Endometrial microvascular endothelial cells (primary cell): ENCODE measurements around the gene CCDC127. TPM values are rescaled to one million over a fixed set of nuclear protein-coding genes. Genes with fewer than 3 reads are reported as not detected.

ENCODE experiments used
- in situ Hi-C: cut with HindIII; loops from 2 replicates; pipeline ENCODE4 v1.10.0; 2017; ENCODE audit warnings: low sequenced_read_pairs, low pct_unique_long_range_greater_than_20kb; ENCODE audit errors: inconsistent ontology term
- total RNA-seq: library from RNA; depleted of rRNA; stranded (reverse); fragments of >200 nt; gene quantifications from one replicate; pipeline ENCODE4 v1.2.3, GENCODE V29; 2015; ENCODE audit errors: inconsistent ontology term

Gene CCDC127
- total RNA-seq, 1 donor from 2014 or later: 5.6 TPM

DNA sequence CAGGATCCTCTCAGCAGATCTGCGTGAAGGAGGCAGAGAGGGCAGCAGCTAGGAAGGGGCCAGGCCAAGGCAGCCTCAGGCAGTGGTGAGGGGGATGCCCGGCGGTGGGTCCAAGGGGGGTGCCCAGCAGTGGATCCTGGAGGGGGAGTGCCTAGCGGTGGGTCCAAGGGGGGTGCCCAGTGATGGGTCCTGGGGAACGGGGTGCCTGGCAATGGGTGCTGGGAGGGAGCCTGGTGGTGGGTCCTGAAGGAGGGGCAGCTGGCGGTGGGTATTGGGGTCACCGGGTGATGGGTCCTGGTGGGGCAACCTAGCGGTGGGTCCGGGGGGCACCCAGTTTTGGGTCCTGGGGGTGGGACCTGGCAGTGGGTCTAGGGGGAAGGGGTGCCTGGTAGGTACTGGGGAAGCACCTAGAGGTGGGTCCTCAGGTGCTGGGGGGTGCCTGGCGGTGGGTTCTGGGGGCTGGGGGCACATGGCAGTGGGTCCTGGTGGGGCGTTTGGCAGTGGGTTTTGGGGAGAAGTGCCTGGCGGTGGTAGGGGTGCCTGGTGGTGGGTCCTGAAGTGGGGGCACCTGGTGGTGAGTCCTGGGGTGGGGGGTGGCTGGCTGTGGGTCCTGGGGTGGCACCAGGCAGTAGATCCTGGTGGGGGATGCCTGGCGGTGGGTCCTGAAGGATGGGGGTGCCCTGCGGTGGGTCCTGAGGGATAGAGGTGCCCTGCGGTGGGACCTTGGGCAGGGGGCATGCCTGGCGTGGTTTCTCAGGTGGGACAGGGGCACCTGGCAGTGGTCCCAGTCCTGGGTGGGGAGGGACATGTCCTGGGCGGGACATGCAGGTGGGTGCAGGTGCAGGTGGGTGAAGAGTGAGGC, 24.8 kb downstream of the CCDC127 start:
- in situ Hi-C loops: no loop called here

DNA sequence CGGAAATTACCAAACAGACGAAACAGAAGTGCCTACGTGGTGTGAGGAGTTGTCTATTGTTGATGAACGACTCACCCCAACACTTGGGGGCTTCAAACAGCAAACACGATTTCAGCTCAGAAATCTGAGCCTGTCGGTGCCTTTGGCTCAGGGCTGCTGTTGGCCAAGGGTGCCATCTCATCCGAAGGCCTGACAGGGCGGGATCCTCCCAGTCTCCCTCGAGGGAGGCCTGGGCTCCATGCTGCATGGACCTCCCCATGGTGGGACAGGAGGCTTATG, 25.3 kb downstream of the CCDC127 start:
- in situ Hi-C loops: no loop called here

DNA sequence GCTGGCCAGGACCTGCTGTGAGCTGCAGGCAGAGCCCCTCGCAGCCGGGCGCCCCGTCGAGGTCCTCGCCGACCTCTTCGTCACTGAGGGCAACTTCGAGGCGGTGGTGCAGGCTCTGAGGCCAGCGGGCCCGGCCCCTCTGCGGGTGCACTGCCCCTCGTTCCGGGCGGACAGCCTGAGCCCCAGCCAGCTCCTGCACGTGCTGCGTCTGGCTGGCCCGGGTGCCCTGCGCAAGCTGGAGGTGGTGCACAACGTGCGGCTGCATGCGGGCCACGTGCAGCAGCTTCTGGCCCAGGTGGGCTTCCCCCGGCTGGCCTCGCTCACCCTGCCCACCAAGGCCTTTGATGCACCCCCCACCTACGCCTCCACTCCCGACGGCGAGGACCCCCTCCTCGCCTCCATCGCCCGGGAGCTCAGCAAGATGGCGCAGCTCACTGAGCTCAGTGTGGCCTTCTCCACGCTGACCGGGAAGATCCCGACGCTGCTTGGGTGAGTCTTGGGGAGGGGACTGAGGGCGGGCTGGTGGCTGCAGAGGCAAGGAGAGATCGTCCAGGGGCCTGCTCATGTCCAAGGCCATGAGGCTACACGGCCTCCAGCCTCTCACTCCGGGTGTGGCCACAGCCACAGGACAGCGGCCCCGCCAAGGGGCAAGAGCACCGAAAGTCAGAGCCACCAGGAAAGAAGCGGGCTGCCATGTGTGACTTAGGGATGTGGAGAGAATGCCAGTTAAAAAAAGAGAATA, 25.8 kb downstream of the CCDC127 start:
- in situ Hi-C loops: no loop called here

DNA sequence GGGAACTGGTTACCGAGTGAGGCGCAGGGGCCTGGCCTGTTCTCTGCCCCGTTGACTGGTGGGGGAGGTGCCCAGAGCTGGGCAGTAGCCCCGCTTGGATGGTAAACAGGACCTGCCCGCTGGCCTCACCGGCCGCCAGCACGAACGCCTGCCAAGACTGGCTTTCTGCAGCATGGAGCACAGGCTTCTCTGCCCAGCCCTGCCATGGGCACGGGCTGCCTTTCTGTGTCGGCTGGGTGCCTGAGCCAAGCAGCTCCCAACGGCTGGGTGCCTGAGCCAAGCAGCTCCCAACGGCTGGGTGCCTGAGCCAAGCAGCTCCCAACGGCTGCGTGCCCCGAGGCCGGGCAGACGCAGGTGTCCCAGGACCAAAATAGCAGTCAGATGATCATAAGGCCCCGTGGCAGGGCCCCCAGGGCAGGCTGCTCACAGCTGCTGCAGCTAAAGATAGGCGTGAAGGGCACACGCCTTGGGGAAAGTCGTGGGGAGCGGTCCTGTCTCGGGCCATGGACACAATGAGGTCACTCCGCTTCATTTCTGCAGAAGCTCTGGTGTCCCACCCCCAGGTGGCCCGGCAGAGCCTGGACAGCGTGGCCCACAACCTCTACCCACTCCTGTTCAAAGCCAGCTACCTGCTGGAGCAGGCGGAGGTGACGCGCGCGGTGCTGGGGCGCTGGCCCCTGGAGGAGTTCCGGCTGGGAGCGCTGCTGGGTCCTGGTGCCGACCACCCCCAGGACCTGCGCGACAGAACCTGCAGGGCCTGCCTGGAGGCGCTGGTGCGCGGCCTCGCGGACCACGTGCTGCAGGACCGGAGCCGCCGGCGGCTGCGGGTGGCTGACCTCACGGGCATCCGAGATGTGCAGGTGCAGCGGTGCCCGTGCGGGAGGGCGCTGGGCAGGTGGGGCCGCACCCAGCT, 26.7 kb downstream of the CCDC127 start, which contains the start of gene LRRC14B:
LRRC14B (plus strand) TSS at position 460 of the 913 bp plus-strand sequence; CDS start at position 504, 44 bp downstream.
- in situ Hi-C loops: no loop called here

DNA sequence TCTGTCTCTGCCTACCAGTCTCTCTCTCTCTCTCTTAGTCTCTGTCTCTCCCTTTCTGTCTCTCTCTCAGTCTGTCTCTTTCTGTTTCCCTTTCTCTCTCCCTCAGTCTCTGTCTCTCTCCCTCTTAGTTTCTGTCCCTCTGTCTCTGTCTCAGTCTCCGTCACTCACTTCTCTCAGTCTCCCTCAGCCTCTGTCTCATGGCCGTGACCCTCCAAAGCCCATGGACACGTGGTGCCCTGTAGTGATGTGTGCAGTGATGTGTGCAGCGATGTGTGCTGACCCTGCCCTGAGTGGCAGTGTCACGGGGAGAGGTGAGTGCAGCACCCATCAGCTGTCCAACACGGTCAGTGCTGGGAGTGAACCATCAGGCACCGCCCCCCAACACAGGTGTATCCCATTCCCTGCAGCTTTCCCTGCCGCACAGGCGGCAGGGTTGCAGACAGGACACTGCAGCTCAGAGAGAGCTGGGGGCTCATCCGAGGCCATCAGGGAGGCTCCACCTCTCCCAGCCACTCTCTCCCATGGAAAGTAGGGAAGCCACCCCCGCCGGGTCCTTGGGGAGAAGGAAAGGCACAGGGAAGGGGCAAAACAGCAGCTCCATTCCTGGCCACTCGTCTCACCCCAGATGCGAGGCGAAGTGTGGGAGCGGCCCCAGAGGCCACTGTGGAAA, 27.5 kb downstream of the CCDC127 start:
- in situ Hi-C loops: no loop called here

DNA sequence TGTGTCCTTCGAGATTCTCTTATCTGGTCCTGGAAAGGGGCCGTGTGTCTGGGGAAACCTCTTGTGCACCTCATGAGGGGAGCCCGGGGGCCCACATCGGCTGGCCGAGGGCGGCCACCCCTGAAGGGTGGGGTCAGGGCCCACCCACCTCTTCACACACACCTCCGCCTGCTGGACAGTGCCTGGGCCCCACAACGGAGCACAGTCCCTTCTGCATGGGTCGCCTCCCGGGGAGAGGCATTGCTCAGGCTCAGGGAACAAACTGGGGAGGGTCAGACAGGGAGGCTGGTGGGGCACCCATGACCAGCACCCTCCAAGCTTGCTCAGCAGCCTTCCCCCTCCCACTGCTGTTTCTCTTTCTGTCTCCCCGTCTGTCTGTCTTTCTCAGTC, 28.0 kb downstream of the CCDC127 start:
- in situ Hi-C loops: no loop called here

DNA sequence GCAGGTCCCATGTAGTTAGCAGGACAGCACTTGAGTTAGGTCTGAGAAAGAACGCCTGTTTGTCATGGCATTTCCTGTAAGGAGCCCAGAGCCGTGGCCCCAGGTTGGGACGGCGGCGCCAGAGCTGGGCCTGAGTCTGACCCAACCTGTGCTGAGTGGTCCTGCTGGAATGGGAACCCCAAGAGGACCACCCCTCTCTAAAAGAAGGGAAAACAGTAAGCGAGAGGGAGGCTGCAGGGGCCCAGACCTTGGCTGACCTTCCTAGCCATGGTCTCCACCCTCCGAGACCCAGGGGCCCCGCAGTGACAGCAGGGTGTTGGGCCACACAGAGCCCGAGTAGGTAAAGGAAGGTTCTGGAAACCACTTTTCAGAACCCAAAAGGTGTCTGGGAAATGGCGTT, 28.5 kb downstream of the CCDC127 start:
- in situ Hi-C loops: no loop called here

DNA sequence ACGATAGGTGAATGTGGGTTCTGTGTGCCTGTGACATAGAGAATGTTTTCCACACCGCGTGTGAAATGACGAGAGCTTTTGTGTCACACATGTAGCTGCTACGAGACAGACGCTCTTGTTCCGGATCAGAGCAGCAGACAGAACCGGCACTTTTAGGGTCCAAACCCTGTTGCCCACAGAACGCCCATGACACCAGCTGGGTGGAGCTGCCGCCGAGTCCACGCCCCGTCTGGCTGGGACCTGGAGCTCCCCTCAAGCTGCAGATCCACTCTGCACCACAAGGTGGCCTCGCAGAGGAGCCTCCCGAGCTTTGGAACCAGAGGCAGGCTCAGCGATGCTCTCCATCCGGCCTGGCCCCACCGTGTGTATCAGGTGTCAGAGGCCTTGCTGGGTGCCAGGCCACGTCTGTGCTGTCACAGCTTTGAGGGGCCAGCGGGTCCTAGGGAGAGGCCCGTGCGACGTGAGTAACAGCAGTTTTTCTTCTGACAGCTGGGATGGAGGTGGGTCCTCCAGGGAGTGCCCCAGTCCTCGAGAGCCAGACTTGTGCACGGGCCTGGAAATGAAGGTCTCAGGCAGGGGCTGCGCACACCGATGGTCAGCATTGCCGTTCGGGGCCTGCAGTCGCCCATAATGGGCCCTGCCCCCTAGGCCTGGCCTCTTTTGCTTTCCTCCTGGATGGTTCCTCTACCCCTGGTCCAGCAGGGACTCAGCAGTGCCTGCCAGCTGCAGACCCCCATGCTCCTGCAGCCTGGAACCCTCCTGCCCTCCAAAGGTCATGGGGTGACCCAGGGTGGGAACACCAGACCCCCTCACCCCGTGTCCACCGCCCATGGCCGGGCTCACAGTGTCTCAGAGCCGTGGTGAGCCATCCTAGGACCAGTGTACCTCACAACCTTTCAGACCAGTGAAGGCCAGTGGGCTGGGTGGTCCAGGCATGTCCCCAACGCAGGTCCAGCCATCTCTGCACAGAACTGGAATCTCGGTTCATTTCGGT, 29.2 kb downstream of the CCDC127 start:
- in situ Hi-C loops: no loop called here

DNA sequence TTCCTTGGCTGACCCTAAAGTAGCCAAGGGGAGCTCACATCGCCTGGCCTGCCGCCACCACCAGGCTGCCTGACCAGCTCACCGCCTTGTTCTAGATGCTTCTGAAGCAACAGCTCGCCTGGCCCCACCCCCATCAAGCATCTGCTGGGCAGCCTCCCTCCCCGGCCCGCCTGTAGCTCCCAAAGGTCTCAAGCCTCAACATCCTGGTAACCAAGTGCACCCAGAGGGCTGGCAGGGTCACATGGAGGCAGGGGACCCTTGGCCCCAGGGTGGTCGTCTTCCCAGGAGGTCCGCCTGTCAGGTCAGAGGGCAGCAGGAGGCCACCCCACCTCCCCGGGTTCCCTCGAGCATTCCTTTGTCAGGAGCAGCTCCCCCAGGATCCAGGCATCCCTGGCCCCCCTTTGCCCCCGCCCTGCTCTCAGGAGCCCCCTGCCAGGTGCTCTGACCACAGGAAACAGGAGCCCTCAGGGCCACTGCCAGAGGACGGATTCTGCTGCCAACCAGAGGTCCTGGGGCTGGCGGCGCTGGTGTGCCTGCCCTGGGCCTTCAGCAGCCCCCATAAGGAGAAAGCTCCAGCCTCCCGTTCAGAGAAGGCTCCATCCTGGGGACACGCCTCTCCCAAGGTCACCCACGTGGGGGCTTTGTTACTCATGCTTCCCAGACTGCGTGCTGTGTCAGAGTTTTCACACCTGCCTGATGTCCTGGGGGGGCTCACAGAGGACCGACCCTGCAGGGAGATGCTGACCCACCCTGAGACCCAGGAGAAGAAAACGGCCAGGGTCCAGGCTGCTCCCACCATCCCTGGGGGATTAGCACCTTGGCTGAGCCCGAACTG, 30.1 kb downstream of the CCDC127 start:
- in situ Hi-C loops: no loop called here

DNA sequence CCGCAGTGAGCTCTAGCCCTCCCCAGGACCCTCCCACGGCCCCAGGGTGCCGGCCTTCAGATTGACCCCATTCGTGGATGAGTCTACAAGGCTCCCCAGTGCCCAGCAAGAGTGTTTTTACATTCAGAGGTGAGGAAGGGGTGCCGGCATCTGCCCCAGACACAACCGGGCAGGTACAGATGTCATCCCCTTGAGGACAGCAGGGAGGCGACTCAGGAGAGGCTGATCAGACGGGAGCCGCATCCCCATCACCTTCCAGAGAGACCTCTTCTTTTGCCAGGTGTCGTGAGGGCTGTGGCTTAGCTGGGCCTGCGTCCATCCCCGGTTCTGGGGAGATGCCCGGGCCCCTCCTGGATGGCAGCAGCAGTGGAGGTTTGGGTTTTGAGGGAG, 30.9 kb downstream of the CCDC127 start:
- in situ Hi-C loops: no loop called here

DNA sequence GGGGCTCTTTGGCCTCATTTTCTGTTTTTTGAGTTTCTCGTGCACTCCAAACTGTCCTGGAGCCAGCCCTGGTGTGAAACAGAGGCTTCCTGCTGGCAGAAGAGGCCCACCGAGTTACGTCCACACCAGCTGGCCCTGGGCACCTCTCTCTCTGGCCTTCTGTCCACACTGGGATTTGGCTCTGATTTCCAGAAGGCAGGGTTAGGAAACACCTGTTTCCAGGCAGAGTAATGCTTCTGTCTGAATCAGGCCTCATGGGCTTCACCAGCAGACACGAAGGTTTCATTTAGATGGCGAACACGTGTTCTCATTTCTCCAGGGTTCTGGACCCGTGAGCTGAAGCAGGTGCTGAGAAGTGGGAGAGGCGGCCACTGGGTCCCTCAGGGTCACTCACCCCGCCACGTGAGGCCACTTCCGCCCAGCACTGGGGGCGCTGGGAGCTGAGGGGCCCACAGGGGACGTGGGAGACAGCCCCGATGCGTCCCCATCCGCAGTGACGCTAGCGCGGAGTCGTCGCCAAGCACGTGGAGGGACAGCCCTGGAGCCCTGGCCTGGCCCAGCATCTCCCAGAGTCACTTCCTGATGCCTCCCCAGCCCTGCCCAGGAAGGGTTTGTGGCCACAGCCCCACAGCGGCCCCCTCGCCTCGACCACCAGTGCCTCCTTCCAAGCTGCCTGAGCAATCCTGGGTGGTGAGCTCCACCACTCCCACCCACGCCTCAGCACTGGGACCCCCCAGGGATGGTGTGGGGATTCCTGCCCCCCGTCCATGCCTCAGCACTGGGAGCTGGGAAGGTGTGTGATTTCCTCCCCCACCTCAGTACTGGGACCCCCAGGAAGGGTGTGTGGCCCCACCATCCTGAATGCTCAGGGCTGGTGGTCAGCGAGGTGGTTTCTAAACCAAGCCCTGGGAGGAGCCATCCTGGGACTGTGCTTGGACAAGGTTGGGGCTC, 31.6 kb downstream of the CCDC127 start:
- in situ Hi-C loops: no loop called here

DNA sequence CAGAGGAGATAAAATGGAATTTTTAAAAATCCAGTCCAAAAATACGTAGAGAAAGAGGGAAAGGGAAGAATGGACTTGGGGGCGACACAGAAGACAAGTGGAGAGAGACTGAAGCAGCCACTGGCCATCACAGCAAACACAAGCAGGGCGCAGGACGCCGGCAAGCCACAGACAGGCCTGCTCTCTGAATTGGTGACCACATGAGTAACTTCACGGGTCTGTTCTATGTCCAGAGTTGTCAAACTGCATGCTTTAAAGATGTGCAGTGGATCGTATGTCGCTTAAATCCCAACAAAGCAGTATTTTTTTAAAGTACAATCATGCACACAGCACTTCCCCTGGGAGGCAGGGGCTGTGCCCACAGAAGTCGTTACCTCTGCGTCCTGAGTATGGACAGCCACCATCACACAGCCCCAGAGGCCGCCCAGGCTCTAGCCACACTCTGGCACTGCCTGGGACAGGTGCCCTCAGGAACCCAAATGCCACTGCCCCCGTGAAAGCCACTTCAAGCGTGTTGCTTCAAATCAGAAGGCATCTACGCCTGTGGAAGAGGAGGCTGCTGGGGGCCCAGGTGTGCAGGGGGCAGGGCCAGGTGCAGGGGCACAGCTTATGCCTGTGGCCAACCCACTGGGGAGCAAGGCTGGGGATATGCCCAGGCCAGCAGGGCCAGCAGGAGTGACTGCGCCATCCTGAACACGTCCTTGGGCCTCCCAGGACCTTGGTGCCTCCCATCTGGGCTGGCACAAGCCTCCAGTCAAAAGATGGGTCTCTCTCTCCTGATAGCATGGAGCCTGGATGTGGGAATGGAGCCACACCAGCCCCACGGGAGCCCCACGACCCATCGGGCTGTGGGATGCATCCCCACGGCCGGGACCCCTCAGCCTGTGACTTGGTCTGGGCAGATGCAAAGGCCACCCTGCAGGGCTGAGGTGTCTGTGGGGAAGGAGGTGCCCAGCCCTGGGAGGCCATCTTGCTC, 32.6 kb downstream of the CCDC127 start:
- in situ Hi-C loops: no loop called here

DNA sequence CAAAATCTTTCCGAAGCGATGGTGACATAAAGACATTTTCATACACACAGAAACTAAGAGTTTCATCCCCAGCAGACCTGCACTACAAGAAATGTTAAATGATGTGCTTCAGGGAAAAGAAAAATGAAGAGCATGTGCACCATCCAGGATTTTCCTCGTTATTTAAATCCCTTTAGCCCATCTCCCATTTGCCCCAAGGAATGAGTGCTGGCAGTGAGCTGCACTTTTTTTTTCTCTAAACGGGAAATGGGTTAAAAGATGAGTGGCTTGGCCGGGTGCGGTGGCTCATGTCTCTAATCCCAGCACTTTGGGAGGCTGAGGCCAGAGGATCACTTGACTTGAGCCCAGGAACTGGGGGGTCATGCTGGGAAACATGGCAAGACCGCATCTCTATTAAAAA, 33.5 kb downstream of the CCDC127 start:
- in situ Hi-C loops: no loop called here

DNA sequence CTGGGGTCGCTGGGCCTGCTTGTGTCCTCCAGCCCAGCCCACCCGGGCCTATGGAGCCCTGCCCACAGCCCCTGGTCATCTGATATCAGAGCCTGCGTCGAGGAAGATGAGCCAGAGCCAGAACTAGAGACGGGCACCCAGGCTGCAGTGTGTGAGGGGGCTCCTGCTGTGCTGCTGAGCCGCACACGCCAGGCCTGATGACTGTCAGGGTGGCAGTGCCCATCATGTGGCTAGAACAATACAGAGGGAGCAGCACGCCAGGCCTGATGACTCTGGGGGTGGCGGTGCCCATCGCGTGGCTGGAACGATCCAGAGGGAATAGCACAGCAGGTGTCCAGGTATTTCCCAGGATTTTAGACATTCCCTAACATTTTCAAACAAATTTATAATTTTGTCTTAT, 35.8 kb downstream of the CCDC127 start:
- in situ Hi-C loops: no loop called here

DNA sequence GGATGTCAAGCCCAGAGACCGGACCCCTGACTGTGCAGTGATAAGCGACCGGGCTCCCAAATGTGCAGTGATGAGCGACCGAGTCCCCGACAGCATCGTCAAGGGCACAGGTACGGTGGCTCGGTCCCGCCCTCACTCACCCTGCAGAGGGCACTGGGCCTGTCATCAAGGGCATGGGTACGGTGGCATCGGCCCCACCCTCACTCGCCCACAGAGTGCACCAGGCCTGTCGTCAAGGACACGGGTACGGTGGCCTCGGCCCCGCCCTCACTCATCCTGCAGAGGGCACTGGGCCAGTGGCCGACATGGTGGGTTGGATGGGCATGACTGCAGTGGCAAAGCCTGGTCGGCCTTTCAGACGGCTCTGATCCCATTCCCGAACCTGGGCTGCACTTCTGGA, 36.4 kb downstream of the CCDC127 start:
- in situ Hi-C loops: no loop called here
